ENCODE measurements around the gene PGM1.

- no peak for TF ChIP-seq CTCF (IDR thresholded peaks at IDR 0.05)
- TF ChIP-seq E2F4 (CRISPR knock-in tag; IDR thresholded peaks at IDR 0.05; ENCODE audit: borderline replicate concordance, low read depth): no peak
- no peak for TF ChIP-seq TCF7 (CRISPR knock-in tag; IDR thresholded peaks at IDR 0.05; ENCODE audit: low read depth)
- no peak for TF ChIP-seq FOXJ3 (CRISPR knock-in tag; IDR thresholded peaks at IDR 0.05; ENCODE audit: borderline replicate concordance)
These were observed 42.5 kb downstream of the PGM1 start for GRCh38 chr1:63635681-63636080.

All from WTC11 (cell line).